Heart right ventricle (tissue), 16 donors: ENCODE results near the gene PIWIL4. TPM values are rescaled to one million over a fixed set of nuclear protein-coding genes. Genes with fewer than 3 reads are reported as not detected.
"Not testable (repeated sequence)": the region's sequence is repeated elsewhere in the genome, so short reads cannot be mapped to it uniquely, and the experiment has no call there.

Experiments
- ATAC-seq, 8 donors: fragments of 200-7000 bp; cut with Tn5 transposase; one replicate each; pipeline ENCODE4 v1.9.1; 2020; ENCODE audit warnings: mild to moderate bottlenecking in 8 of 8, moderate library complexity in 8 of 8, moderate number of reproducible peaks in 1 of 8
- DNase-seq, 2 donors: peaks; one replicate each; pipeline ENCODE4 v3.0.0-alpha.2; 2020
- H3K27ac ChIP-seq, 10 donors: fragments of 200-600 bp; sonication (generic) in 2 of 10; one replicate each; pipeline versions ENCODE4 v1.5.0 to v1.8.0; 2020 to 2022; ENCODE audit warnings: mild to moderate bottlenecking in 3 of 10
- H3K27me3 ChIP-seq, 7 donors: fragments of 200-600 bp; one replicate each; pipeline ENCODE4 v1.8.0; 2021 to 2022; ENCODE audit warnings: mild to moderate bottlenecking in 2 of 7
- H3K36me3 ChIP-seq, 9 donors: fragments of 200-600 bp; sonication (generic) in 1 of 9; one replicate each; pipeline versions ENCODE4 v1.5.0 to v1.8.0; 2020 to 2022; ENCODE audit warnings: mild to moderate bottlenecking in 2 of 9
- H3K4me1 ChIP-seq, 9 donors: fragments of 200-600 bp; sonication (generic) in 1 of 9; one replicate each; pipeline versions ENCODE4 v1.5.0 to v1.8.0; 2020 to 2022; ENCODE audit warnings: mild to moderate bottlenecking in 4 of 9
- H3K4me3 ChIP-seq, 10 donors: fragments of 200-600 bp; sonication (generic) in 2 of 10; one replicate each; pipeline versions ENCODE4 v1.5.0 to v1.8.0; 2020 to 2022; ENCODE audit warnings: mild to moderate bottlenecking in 7 of 10, moderate library complexity in 2 of 10
- H3K9me3 ChIP-seq, 11 donors: fragments of 200-600 bp in 10 of 11; sonication (generic) in 2 of 11; one replicate each; pipeline versions ENCODE4 v1.5.0 to v1.8.0; 2013 to 2022; ENCODE audit warnings: mild to moderate bottlenecking in 2 of 11, control low read depth in 1 of 11, moderate library complexity in 1 of 11
- CTCF ChIP-seq, 9 donors: fragments of 200-600 bp; sonication (generic) in 2 of 9; IDR thresholded peaks; one replicate each; pipeline versions ENCODE4 v1.5.0 to v1.8.0; 2021 to 2022; ENCODE audit warnings: antibody characterized with exemption in 9 of 9, mild to moderate bottlenecking in 5 of 9, moderate library complexity in 1 of 9
- WGBS, 2 donors: extraction: QIAGEN DNeasy Blood & Tissue Kit; methylation state at CpG; one replicate each; pipeline ENCODE4 v1.1.7; 2013; ENCODE audit warnings: inconsistent platforms in 1 of 2; 5-methylcytosine and 5-hydroxymethylcytosine counted together
- intact Hi-C, 10 donors: fragments of 100-400 bp; cut with DNase I; formaldehyde crosslinking; loops; one replicate each; pipeline versions ENCODE4 v1.11.1 to v1.14.2; 2022
- polyA plus RNA-seq, 2 donors: library from polyadenylated mRNA; stranded (reverse); fragments of 200-250 nt; gene quantifications; one replicate each; pipeline ENCODE4 v1.2.3, GENCODE V29; 2013
- total RNA-seq, 10 donors: library from RNA; stranded (reverse); fragmentation: NEBNext Ultra II Directional in 3 of 10; extraction: Animal tissue kit (Norgen Biotek cat#: 25700) in 3 of 10; gene quantifications; one replicate each; pipeline versions ENCODE4 v1.2.1 to v1.2.4, GENCODE V29; 2021 to 2023
- donor health status: Arrhythmogenic right ventricular cardiomyopathy.
- donor health status: ischemic (EF 13 %, LVEDD 7.1; RV severe dilation, severe dysfunction).
- donor health status: healthy with polysubstance abuse.
- donor health status: DM: no; HTN: yes; CAD: no.
- donor health status: DM: no; HTN: no; CAD: no.
- donor health status: ischemic (EF 25% LVEDD 6.9; RV normal size, moderate dysfunction).
- donor health status: ischemic (EF 25% LVEDD 5.7; RV mildly dilated, moderate dysfunction).
- donor health status: healthy.
- donor health status: DM: yes; HTN: yes; CAD: no.
- donor health status: Ischemic cardiomyopathy.
- donor health status: ischemic (EF 35%, LVEDD 5.7; RV mildly dilated, moderate dysfunction).
- donor health status: nonischemic (EF 11% LVEDD 7.7; RV severe dilation, severe dysfunction).
- donor health status: DM: yes; HTN: yes; CAD: no.
- donor health status: PGD.
- donor health status: ischemic (EF 29% LVEDD 5.4; RV normal size, mild dysfunction).
- donor health status: nonischemic (EF 23%, LVEDD 6.1; RV moderate dilation, normal function).

The PIWIL4 gene
- total and polyA plus RNA-seq, 12 donors, result 0.37 to 2.6 (median 1.3) TPM

GRCh38 chr11:94638902-94639373 lies 71.8 kb downstream of the PIWIL4 start:
- WGBS, 2 donors, result 50 to 65% methylated on average over 4 of the region's 4 CpGs
- peaks cover 0 to 28% (median 20%) of the 10 kb centered on the region in 9 donors for H3K4me1 ChIP-seq
- H3K9me3 ChIP-seq, result no peaks in the 10 kb centered on the region
- peak overlapping the region in 1 of 10 donors; percentile 14 for H3K4me3 ChIP-seq
- intact Hi-C loops, result no loop called here
- ATAC-seq (peak; percentile 29 to 79 (median 71)), DNase-seq (no peak)
- no peaks in the 10 kb centered on the region for H3K36me3 ChIP-seq
- TF ChIP-seq CTCF (IDR thresholded peaks at IDR 0.05), result no peak
- no peaks in the 10 kb centered on the region for H3K27me3 ChIP-seq
- peak overlapping the region in 9 of 10 donors; percentile 27 to 86 (median 60) for H3K27ac ChIP-seq

- Histone ChIP-seq H3K36me3 (no peaks in the 10 kb centered on the region), H3K27ac (peak overlapping the region in 4 of 10 donors; percentile 27 to 86 (median 77)), H3K4me1 (peaks cover 0 to 28% (median 20%) of the 10 kb centered on the region in 9 donors), H3K4me3 (peak overlapping the region in 1 of 10 donors; percentile 17), H3K27me3 (no peaks in the 10 kb centered on the region), H3K9me3 (no peaks in the 10 kb centered on the region)
- ATAC-seq (peak in 6 of 8 donors; percentile 30 to 68 (median 48)), DNase-seq (peak; percentile 14 to 39)
- intact Hi-C loops, result no loop called here
- TF ChIP-seq CTCF (IDR thresholded peaks at IDR 0.05), result no peak
- 77 to 88% methylated on average over 13 of the region's 13 CpGs for WGBS, 2 donors
Measured at GRCh38 chr11:94639901-94640721, 72.9 kb downstream of the PIWIL4 start.

GRCh38 chr11:94641167-94641761 lies 74.1 kb downstream of the PIWIL4 start:
- 45 to 51% methylated on average over 8 of the region's 8 CpGs for WGBS, 2 donors
- intact Hi-C loops, result no loop called here
- H3K4me3 ChIP-seq, result no peak overlapping the region
- no peaks in the 10 kb centered on the region for H3K27me3 ChIP-seq
- ATAC-seq, result peak; percentile 59 to 90 (median 80)
- peak; percentile 31 to 58 for DNase-seq
- peak overlapping the region in 2 of 10 donors; percentile 12 to 28 for H3K27ac ChIP-seq
- TF ChIP-seq CTCF (IDR thresholded peaks at IDR 0.05), result no peak
- no peaks in the 10 kb centered on the region for H3K9me3 ChIP-seq
- H3K4me1 ChIP-seq, result peaks cover 0 to 28% (median 20%) of the 10 kb centered on the region in 9 donors
- no peaks in the 10 kb centered on the region for H3K36me3 ChIP-seq

- intact Hi-C loops, result not testable (repeated sequence)
- 76 to 79% methylated on average over 4 to 7 of the region's 8 CpGs for WGBS, 2 donors
Measured at GRCh38 chr11:94643186-94643585, 76.0 kb downstream of the PIWIL4 start.

More at GRCh38 chr11:94643186-94643585, 76.0 kb downstream of the PIWIL4 start:
- H3K4me1 ChIP-seq, result peaks cover 0 to 26% (median 19%) of the 10 kb centered on the region in 9 donors
- H3K4me3 ChIP-seq, H3K27me3 ChIP-seq, ATAC-seq, H3K27ac ChIP-seq, DNase-seq, H3K9me3 ChIP-seq, H3K36me3 ChIP-seq: not testable (repeated sequence)
